Measurements from ENCODE around the gene AGRP. TPM values are rescaled to one million over a fixed set of nuclear protein-coding genes. Genes with fewer than 3 reads are reported as not detected.

The AGRP gene
- total RNA-seq, 1 donor from 2014 or later: not detected

DNA sequence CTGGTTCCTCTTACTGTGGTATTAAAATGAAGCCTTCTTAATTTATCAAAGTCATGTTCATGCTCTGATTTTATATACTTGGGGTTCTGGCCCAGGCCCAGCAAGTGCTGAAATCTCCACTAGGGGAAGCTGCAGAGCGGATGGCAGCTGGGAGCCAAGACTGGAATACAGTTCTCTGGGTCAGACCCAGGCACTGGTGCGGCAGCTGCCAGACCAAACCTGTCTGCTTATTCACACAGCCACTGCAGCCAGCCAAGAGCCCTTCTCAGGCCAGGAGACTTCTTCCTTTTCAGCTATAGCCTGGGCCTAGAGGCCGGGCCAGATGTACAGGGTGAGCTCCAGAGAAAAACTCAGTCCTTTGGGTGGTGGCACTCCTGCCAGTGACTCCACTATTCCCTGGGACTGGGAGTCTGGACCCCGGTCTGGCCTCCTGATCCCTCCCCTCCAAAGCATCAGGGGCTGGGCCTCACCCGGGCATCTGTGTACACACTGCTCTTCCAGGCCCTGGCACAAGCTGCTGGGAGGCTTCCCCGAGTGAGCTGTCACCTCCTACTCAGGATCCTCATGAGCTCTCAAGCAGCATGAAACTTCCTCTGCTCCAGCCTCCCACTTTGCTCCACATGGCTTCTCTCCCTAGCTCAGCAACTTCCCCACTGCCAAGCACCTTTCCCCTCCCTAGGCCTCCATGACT lies 26.8 kb downstream of the AGRP start:
- Mint-ChIP-seq H3K4me3 (ENCODE audit: unreplicated experiment) (no peak overlapping the region), H3K36me3 (ENCODE audit: unreplicated experiment) (no peaks in the 10 kb centered on the region), H3K4me1 (ENCODE audit: low read depth, unreplicated experiment) (peaks cover 31% of the 10 kb centered on the region), H3K27me3 (ENCODE audit: unreplicated experiment) (peaks cover 3% of the 10 kb centered on the region), H3K9me3 (ENCODE audit: unreplicated experiment) (peaks cover 3% of the 10 kb centered on the region), H3K27ac (ENCODE audit: unreplicated experiment) (peak overlapping the region; percentile 38)
- peak; percentile 45 for DNase-seq
- TF ChIP-seq, protein P1, sequence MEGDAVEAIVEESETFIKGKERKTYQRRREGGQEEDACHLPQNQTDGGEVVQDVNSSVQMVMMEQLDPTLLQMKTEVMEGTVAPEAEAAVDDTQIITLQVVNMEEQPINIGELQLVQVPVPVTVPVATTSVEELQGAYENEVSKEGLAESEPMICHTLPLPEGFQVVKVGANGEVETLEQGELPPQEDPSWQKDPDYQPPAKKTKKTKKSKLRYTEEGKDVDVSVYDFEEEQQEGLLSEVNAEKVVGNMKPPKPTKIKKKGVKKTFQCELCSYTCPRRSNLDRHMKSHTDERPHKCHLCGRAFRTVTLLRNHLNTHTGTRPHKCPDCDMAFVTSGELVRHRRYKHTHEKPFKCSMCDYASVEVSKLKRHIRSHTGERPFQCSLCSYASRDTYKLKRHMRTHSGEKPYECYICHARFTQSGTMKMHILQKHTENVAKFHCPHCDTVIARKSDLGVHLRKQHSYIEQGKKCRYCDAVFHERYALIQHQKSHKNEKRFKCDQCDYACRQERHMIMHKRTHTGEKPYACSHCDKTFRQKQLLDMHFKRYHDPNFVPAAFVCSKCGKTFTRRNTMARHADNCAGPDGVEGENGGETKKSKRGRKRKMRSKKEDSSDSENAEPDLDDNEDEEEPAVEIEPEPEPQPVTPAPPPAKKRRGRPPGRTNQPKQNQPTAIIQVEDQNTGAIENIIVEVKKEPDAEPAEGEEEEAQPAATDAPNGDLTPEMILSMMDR (IDR thresholded peaks at IDR 0.05; ENCODE audit: partially characterized antibody, unreplicated experiment): peak; percentile 34

DNA sequence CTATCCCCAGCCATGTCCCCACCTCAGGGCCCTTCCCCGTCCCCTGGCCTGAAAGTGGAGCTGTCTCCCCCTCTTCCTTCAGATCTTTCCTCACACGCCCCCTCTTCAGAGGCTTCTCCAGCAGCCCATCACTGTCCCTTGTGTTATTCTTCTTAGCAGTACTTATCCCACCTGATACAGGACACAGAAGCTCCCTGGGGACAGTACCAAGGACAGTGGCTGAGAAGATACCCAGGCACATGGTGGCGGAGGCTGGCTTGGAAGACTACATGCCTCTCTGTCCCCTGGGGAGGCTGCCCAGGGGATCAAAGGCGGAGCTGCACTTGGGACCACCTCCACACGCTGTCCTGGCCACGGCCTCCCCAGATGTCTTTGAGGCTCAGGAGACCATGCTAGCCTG lies 28.5 kb downstream of the AGRP start:
- H3K27ac Mint-ChIP-seq (ENCODE audit: unreplicated experiment): no peak overlapping the region
- peaks cover 1% of the 10 kb centered on the region for H3K9me3 Mint-ChIP-seq (ENCODE audit: unreplicated experiment)
- TF ChIP-seq, protein P1 (IDR thresholded peaks at IDR 0.05; ENCODE audit: partially characterized antibody, unreplicated experiment): no peak

DNA sequence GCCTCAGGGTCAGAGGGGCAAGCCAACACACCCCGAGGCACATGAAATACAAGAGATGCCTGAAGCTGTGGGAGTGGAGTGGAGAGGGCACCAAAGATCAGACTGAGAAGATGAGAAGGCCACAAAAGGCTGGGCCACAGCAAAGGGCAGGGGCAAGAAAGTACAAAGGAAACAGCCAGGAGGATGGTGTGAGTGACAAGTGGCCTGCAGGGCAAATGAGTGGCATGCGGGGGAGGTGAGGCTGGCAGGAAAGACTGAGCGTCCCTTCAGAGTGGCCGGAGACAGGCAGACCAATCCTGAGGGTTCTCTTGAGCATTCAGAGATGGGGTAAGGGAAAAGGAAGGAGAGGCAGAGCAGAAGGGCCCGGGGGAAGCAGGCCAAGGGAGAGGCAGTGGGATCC lies 29.2 kb downstream of the AGRP start:
- DNase-seq: no peak
- Mint-ChIP-seq H3K27ac (ENCODE audit: unreplicated experiment) (peak overlapping the region; percentile 38), H3K36me3 (ENCODE audit: unreplicated experiment) (no peaks in the 10 kb centered on the region), H3K4me3 (ENCODE audit: unreplicated experiment) (peak overlapping the region; percentile 47), H3K27me3 (ENCODE audit: unreplicated experiment) (peaks cover 7% of the 10 kb centered on the region), H3K9me3 (ENCODE audit: unreplicated experiment) (peaks cover 1% of the 10 kb centered on the region), H3K4me1 (ENCODE audit: low read depth, unreplicated experiment) (peaks cover 23% of the 10 kb centered on the region)
- TF ChIP-seq, protein P1 (IDR thresholded peaks at IDR 0.05; ENCODE audit: partially characterized antibody, unreplicated experiment): no peak

More for the DNA sequence above, 28.5 kb downstream of the AGRP start:
- no peaks in the 10 kb centered on the region for H3K36me3 Mint-ChIP-seq (ENCODE audit: unreplicated experiment)
- peaks cover 7% of the 10 kb centered on the region for H3K27me3 Mint-ChIP-seq (ENCODE audit: unreplicated experiment)
- no peak for DNase-seq
- H3K4me1 Mint-ChIP-seq (ENCODE audit: low read depth, unreplicated experiment): peaks cover 18% of the 10 kb centered on the region
- H3K4me3 Mint-ChIP-seq (ENCODE audit: unreplicated experiment): no peak overlapping the region

DNA sequence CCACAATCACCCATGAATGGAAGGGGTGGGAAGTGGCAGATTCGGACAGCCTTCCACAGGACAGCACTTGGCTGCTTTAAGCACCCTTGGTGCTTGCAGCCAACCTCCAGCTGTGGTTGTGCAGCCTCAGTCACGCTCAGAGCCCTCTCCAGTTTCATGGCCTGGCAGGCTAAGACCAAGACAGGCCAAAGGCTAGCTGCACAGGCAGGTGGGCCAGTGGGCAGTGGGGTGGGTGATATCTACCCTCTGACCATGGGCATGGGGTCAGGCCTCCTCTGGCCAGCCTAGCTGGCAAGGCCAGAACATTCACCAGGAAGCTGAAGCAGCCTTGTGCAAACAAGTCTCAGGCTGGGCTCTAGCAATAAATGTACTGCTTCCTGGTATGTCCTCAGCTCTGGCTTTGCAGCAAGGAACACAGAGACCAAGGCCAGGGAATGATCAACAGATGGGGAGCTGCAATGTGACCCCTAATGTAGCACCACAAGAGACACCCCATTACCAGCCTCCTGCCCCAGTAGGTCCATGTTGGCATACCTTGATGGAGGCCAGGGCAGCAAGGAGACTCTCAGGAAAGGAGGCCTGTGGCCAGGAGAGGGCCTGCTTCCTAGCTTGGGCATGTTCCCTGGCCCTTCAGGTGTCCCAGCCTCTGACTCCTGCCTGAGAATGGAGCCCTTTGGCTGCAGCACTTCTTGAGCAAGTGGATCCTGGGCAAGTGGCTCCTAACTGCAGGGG lies 31.5 kb downstream of the AGRP start:
- Mint-ChIP-seq H3K4me3 (ENCODE audit: unreplicated experiment) (no peak overlapping the region), H3K9me3 (ENCODE audit: unreplicated experiment) (peaks cover 1% of the 10 kb centered on the region), H3K27me3 (ENCODE audit: unreplicated experiment) (peaks cover 6% of the 10 kb centered on the region), H3K4me1 (ENCODE audit: low read depth, unreplicated experiment) (peaks cover 15% of the 10 kb centered on the region), H3K36me3 (ENCODE audit: unreplicated experiment) (no peaks in the 10 kb centered on the region), H3K27ac (ENCODE audit: unreplicated experiment) (no peak overlapping the region)
- DNase-seq: no peak
- TF ChIP-seq, protein P1 (IDR thresholded peaks at IDR 0.05; ENCODE audit: partially characterized antibody, unreplicated experiment): no peak
